Choroid plexus epithelial cell (primary cell): ENCODE measurements around the gene ANKMY1.

Experiments
- DNase-seq: peaks from one replicate; pipeline ENCODE4 v3.0.0-alpha.2; 2010; ENCODE audit warnings: low read depth
- H3K4me3 ChIP-seq: 2 replicates; pipeline ENCODE4 v1.5.1; 2011; ENCODE audit warnings: low read depth, mild to moderate bottlenecking, control low read depth, low read length, moderate library complexity
- CTCF ChIP-seq: conservative IDR thresholded peaks from 2 replicates; pipeline ENCODE4 v1.5.1; 2011; ENCODE audit warnings: low read depth, mild to moderate bottlenecking, control low read depth, inconsistent platforms, low read length, moderate library complexity

Gene ANKMY1

GRCh38 chr2:240561325-240561971, 3.7 kb upstream of the ANKMY1 start:
- peak; percentile 85 for DNase-seq
- peak overlapping the region; percentile 69 for H3K4me3 ChIP-seq
- no peak for TF ChIP-seq CTCF

GRCh38 chr2:240560480-240561324, 2.9 kb upstream of the ANKMY1 start:
- peak; percentile 43 for TF ChIP-seq CTCF
- peak; percentile 99 for DNase-seq
- peak overlapping the region; percentile 76 for H3K4me3 ChIP-seq

GRCh38 chr2:240560084-240560479, 2.3 kb upstream of the ANKMY1 start, which contains the start of gene DUSP28:
Gene DUSP28, plus strand, starts transcription at chr2:240560357. Its CDS starts 328 bp downstream, at chr2:240560685.
- TF ChIP-seq CTCF, result no peak
- peak; percentile 89 for DNase-seq
- peak within 1 kb of the TSS; percentile 76 for H3K4me3 ChIP-seq

- H3K4me3 ChIP-seq, result no peak overlapping the region
- DNase-seq, result no peak
- no peak for TF ChIP-seq CTCF
These were observed 1.5 kb upstream of the ANKMY1 start for GRCh38 chr2:240559286-240559685.

- peak overlapping the region; percentile 65 for H3K4me3 ChIP-seq
- TF ChIP-seq CTCF, result no peak
- no peak for DNase-seq
These were observed 511 bp upstream of the ANKMY1 start for GRCh38 chr2:240558236-240558761.

- TF ChIP-seq CTCF, result no peak
- DNase-seq, result no peak
- peak overlapping the region; percentile 65 for H3K4me3 ChIP-seq
These were observed 562 bp downstream of the ANKMY1 start for GRCh38 chr2:240557101-240557751.
